K562 (cell line): Measurements from ENCODE around the gene TAF8. TPM values are rescaled to one million over a fixed set of nuclear protein-coding genes. Genes with fewer than 3 reads are reported as not detected.

ENCODE experiments used
- CCNT2 ChIP-seq: IDR thresholded peaks from 2 replicates; pipeline ENCODE4 v1.6.1; 2011; ENCODE audit warnings: borderline replicate concordance, low read depth, mild to moderate bottlenecking, moderate library complexity, mixed read lengths, low read length; ENCODE audit not compliant: insufficient read length; ENCODE audit errors: extremely low read depth
- DDX20 ChIP-seq: fragments of 450-650 bp; IDR thresholded peaks from 2 replicates; pipeline ENCODE4 v1.6.1; 2016; ENCODE audit warnings: missing genetic modification characterization, low read depth, mild to moderate bottlenecking, missing compliant biosample characterization, moderate library complexity
- HNRNPLL ChIP-seq: fragments of 200-400 bp; formaldehyde crosslinking; IDR thresholded peaks from 2 replicates; pipeline ENCODE4 v1.6.1; 2017; ENCODE audit warnings: low read length, low read depth, mild to moderate bottlenecking; ENCODE audit not compliant: poor library complexity, severe bottlenecking
- RBM39 ChIP-seq: fragments of 200-400 bp; formaldehyde crosslinking; optimal IDR thresholded peaks from 2 replicates; pipeline ENCODE3; 2018; ENCODE audit warnings: low read depth, low read length
- SMAD1 ChIP-seq: fragments of 150-350 bp; IDR thresholded peaks from 2 replicates; pipeline ENCODE4 v1.6.1; 2014; ENCODE audit warnings: low read length, low read depth; ENCODE audit not compliant: partially characterized antibody
- SMARCB1 ChIP-seq: IDR thresholded peaks from 2 replicates; pipeline ENCODE4 v1.6.1; 2011; ENCODE audit warnings: improper control_type of control experiment, low read depth; ENCODE audit not compliant: insufficient read length
- SNIP1 ChIP-seq: fragments of 450-650 bp; IDR thresholded peaks from 2 replicates; pipeline ENCODE4 v1.7.1; 2017; ENCODE audit warnings: low read depth, mild to moderate bottlenecking
- SREBF2 ChIP-seq: sonication (generic); formaldehyde crosslinking; IDR thresholded peaks from 2 replicates; pipeline ENCODE4 v1.4.0; 2020; ENCODE audit warnings: mild to moderate bottlenecking, missing genetic modification reagents
- TARDBP ChIP-seq: fragments of 450-650 bp; IDR thresholded peaks from 2 replicates; pipeline ENCODE4 v1.6.1; 2016
- TRIM24 ChIP-seq, 2 experiments: fragments of 450-650 bp; IDR thresholded peaks; 2 replicates each; pipeline ENCODE4 v1.6.1; 2016
- ZNF507 ChIP-seq: conservative IDR thresholded peaks from 2 replicates; pipeline ENCODE4 v1.6.1; 2017; ENCODE audit warnings: missing genetic modification characterization, missing compliant biosample characterization
- polyA plus RNA-seq, 8 experiments: library from polyadenylated mRNA; depleted of rRNA in 4 of 8; stranded (reverse) in 5 of 8; unstranded in 3 of 8; fragments of >200 nt; fragmentation: Nextera tagmentation in 2 of 8; fragmentation: Illumina TruSeq in 1 of 8; extraction: Ambion mirVana in 2 of 8; extraction: Trizol in 1 of 8; gene quantifications; 2 replicates each; pipeline versions ENCODE4 v1.2.1 to v1.2.3, GENCODE V29; 2011 to 2014; ENCODE audit warnings: inconsistent platforms in 1 of 8, missing spikeins in 1 of 8
- total RNA-seq, 7 experiments: library from RNA; depleted of rRNA in 6 of 7; stranded (reverse); fragments of >200 nt in 6 of 7; fragmentation: Illumina TruSeq in 2 of 7; extraction: Trizol in 2 of 7; gene quantifications; 2 replicates each; pipeline versions ENCODE4 v1.2.1 to v1.2.3, GENCODE V29; 2011 to 2021; ENCODE audit warnings: low replicate concordance in 1 of 7
- TF ChIP-seq, protein P1 (sequence below): fragments of 450-650 bp; IDR thresholded peaks from 2 replicates; pipeline ENCODE4 v1.6.1; 2016
- TF ChIP-seq, protein P2 (sequence below): IDR thresholded peaks from 2 replicates; pipeline ENCODE4 v1.6.1; 2016; ENCODE audit warnings: missing genetic modification characterization, missing compliant biosample characterization
- TF ChIP-seq, protein P3 (sequence below): fragments of 450-650 bp; formaldehyde crosslinking; IDR thresholded peaks from 2 replicates; pipeline ENCODE4 v1.4.0; 2022; ENCODE audit warnings: mild to moderate bottlenecking, moderate library complexity
- TF ChIP-seq, protein P4 (sequence below), 2 experiments: IDR thresholded peaks; 2 replicates each; pipeline ENCODE4 v1.6.1; 2011; ENCODE audit warnings: borderline replicate concordance in 1 of 2, control low read depth in 1 of 2, low read depth in 1 of 2, low read length in 1 of 2, mild to moderate bottlenecking in 1 of 2, mixed read lengths in 1 of 2, moderate library complexity in 1 of 2; ENCODE audit not compliant: insufficient read depth in 1 of 2, insufficient read length in 1 of 2, poor library complexity in 1 of 2, severe bottlenecking in 1 of 2; ENCODE audit errors: extremely low read depth in 1 of 2
- TF ChIP-seq, protein P5 (sequence below), 2 experiments: fragments of 450-650 bp in 1 of 2; sonication (generic) in 1 of 2; formaldehyde crosslinking; conservative IDR thresholded peaks; 2 replicates each; pipeline versions ENCODE4 v1.4.0 to v1.8.1; 2020 to 2022; ENCODE audit warnings: mild to moderate bottlenecking in 1 of 2, missing genetic modification reagents in 1 of 2
- TF ChIP-seq, protein P6 (sequence below), 2 experiments: fragments of 450-650 bp; IDR thresholded peaks; 2 replicates each; pipeline ENCODE4 v1.6.1; 2018; ENCODE audit warnings: mild to moderate bottlenecking in 2 of 2, low read depth in 1 of 2; ENCODE audit not compliant: partially characterized antibody in 2 of 2

The TAF8 gene
- total and polyA plus RNA-seq, 9 of the 15 experiments (the other 6 are each of a cell fraction or from before 2014, with no cell fraction given): 29.4 to 84.0 (median 52.6) TPM

DNA sequence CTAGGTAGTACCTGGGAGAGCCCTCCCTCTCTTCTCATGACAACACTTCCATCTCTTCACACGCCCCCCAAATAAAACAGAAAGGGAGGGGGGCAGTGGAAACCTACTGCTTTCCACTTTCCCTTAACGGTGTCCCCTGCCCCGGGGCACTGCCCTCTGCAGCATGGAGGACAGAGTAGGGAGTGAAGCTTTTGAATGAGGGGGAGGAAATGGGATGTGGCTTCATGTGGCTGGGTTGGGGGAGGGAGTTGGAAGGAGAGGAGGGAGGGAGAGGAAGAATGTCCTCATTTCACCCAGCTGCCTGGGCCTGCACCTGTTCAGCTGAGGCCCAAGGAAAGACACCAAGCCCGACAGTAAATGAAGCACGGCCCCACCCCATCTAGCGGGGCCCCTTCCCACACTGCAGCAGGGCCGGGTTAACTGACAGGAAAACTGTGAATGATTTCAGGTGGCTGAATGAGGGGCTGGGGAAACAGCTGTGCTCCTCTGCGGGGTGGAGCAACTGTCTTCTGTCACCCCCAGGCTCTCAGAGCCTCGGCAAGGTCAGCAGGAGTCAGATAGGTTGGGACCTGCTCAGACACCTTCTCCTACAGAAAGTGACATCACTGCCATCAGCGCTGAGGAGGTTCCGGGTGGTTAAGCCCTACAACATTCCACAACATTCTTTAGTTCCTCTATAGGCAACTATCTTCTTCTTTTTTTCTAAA is 40.0 kb upstream of the TAF8 start (continued):
- TF ChIP-seq, protein P1, sequence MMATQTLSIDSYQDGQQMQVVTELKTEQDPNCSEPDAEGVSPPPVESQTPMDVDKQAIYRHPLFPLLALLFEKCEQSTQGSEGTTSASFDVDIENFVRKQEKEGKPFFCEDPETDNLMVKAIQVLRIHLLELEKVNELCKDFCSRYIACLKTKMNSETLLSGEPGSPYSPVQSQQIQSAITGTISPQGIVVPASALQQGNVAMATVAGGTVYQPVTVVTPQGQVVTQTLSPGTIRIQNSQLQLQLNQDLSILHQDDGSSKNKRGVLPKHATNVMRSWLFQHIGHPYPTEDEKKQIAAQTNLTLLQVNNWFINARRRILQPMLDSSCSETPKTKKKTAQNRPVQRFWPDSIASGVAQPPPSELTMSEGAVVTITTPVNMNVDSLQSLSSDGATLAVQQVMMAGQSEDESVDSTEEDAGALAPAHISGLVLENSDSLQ: peak; percentile 42
- TF ChIP-seq, protein P2, sequence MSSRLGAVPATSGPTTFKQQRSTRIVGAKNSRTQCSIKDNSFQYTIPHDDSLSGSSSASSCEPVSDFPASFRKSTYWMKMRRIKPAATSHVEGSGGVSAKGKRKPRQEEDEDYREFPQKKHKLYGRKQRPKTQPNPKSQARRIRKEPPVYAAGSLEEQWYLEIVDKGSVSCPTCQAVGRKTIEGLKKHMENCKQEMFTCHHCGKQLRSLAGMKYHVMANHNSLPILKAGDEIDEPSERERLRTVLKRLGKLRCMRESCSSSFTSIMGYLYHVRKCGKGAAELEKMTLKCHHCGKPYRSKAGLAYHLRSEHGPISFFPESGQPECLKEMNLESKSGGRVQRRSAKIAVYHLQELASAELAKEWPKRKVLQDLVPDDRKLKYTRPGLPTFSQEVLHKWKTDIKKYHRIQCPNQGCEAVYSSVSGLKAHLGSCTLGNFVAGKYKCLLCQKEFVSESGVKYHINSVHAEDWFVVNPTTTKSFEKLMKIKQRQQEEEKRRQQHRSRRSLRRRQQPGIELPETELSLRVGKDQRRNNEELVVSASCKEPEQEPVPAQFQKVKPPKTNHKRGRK (tag): no peak
- TF ChIP-seq, protein P3, sequence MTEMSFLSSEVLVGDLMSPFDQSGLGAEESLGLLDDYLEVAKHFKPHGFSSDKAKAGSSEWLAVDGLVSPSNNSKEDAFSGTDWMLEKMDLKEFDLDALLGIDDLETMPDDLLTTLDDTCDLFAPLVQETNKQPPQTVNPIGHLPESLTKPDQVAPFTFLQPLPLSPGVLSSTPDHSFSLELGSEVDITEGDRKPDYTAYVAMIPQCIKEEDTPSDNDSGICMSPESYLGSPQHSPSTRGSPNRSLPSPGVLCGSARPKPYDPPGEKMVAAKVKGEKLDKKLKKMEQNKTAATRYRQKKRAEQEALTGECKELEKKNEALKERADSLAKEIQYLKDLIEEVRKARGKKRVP (CRISPR knock-in tag): no peak
- no peak for TF ChIP-seq TARDBP
- TF ChIP-seq SREBF2 (CRISPR knock-in tag): no peak
- no peak for TF ChIP-seq DDX20 (tag)
- TF ChIP-seq, protein P4, sequence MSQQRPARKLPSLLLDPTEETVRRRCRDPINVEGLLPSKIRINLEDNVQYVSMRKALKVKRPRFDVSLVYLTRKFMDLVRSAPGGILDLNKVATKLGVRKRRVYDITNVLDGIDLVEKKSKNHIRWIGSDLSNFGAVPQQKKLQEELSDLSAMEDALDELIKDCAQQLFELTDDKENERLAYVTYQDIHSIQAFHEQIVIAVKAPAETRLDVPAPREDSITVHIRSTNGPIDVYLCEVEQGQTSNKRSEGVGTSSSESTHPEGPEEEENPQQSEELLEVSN (IDR thresholded peaks at IDR 0.05; ENCODE audit: borderline replicate concordance in 1 of 2, extremely low read depth in 1 of 2, insufficient read depth in 1 of 2, insufficient read length in 1 of 2, low read depth in 1 of 2, low read length in 1 of 2, poor library complexity in 1 of 2, severe bottlenecking in 1 of 2): peak in 1 of 2 experiments; percentile 37
- TF ChIP-seq, protein P5, sequence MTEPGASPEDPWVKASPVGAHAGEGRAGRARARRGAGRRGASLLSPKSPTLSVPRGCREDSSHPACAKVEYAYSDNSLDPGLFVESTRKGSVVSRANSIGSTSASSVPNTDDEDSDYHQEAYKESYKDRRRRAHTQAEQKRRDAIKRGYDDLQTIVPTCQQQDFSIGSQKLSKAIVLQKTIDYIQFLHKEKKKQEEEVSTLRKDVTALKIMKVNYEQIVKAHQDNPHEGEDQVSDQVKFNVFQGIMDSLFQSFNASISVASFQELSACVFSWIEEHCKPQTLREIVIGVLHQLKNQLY (CRISPR knock-in tag; conservative IDR thresholded peaks at IDR 0.05): no peak
- no peak for TF ChIP-seq ZNF507 (tag)
- peak; percentile 43 to 75; a peak in 2 of 4 replicates for TF ChIP-seq TRIM24 (IDR thresholded peaks at IDR 0.05)
- TF ChIP-seq SMAD1: no peak
- no peak for TF ChIP-seq HNRNPLL
- TF ChIP-seq CCNT2: no peak
- peak; percentile 56 for TF ChIP-seq RBM39
- TF ChIP-seq SNIP1: no peak
- TF ChIP-seq SMARCB1: no peak
- TF ChIP-seq, protein P6, sequence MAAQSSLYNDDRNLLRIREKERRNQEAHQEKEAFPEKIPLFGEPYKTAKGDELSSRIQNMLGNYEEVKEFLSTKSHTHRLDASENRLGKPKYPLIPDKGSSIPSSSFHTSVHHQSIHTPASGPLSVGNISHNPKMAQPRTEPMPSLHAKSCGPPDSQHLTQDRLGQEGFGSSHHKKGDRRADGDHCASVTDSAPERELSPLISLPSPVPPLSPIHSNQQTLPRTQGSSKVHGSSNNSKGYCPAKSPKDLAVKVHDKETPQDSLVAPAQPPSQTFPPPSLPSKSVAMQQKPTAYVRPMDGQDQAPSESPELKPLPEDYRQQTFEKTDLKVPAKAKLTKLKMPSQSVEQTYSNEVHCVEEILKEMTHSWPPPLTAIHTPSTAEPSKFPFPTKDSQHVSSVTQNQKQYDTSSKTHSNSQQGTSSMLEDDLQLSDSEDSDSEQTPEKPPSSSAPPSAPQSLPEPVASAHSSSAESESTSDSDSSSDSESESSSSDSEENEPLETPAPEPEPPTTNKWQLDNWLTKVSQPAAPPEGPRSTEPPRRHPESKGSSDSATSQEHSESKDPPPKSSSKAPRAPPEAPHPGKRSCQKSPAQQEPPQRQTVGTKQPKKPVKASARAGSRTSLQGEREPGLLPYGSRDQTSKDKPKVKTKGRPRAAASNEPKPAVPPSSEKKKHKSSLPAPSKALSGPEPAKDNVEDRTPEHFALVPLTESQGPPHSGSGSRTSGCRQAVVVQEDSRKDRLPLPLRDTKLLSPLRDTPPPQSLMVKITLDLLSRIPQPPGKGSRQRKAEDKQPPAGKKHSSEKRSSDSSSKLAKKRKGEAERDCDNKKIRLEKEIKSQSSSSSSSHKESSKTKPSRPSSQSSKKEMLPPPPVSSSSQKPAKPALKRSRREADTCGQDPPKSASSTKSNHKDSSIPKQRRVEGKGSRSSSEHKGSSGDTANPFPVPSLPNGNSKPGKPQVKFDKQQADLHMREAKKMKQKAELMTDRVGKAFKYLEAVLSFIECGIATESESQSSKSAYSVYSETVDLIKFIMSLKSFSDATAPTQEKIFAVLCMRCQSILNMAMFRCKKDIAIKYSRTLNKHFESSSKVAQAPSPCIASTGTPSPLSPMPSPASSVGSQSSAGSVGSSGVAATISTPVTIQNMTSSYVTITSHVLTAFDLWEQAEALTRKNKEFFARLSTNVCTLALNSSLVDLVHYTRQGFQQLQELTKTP (IDR thresholded peaks at IDR 0.05; ENCODE audit: low read depth in 1 of 2, partially characterized antibody in 2 of 2): peak in 1 of 2 experiments; percentile 76
